ENCODE measurements around the gene FAM120A. TPM values are rescaled to one million over a fixed set of nuclear protein-coding genes. Genes with fewer than 3 reads are reported as not detected.

The FAM120A gene
- 59.3 and 59.6 TPM in 2 replicates for total RNA-seq
- long read RNA-seq, full-length matches to known transcripts = 5 of 42 reads
- long read RNA-seq, partial matches to known transcripts = 27 of 42 reads
- long read RNA-seq, other reads (novel, unspliced or antisense) = 10 of 42 reads

- Mint-ChIP-seq H3K4me1 (ENCODE audit: low read depth) (peaks cover 20% of the 10 kb centered on the region), H3K27ac (peak within 1 kb of the TSS; percentile 96), H3K36me3 (ENCODE audit: insufficient read depth) (peaks cover 12% of the 10 kb centered on the region), H3K27me3 (no peaks in the 10 kb centered on the region), H3K4me3 (ENCODE audit: low read depth) (peak within 1 kb of the TSS; percentile 93), H3K9me3 (ENCODE audit: low read depth) (no peaks in the 10 kb centered on the region)
- peak; percentile 56 for DNase-seq (ENCODE audit: low spot score, unreplicated experiment)
- no peak for TF ChIP-seq CTCF (IDR thresholded peaks at IDR 0.05; ENCODE audit: unreplicated experiment)
Observed at GRCh38 chr9:93450945-93451815, at the start of gene FAM120A. TSS of gene FAM120A (plus strand) at chr9:93451685. CDS start at chr9:93451916, 231 bp downstream.

- no peak overlapping the region for H3K4me3 Mint-ChIP-seq (ENCODE audit: low read depth)
- no peak for DNase-seq (ENCODE audit: low spot score, unreplicated experiment)
- TF ChIP-seq CTCF (IDR thresholded peaks at IDR 0.05; ENCODE audit: unreplicated experiment) = no peak
- H3K27ac Mint-ChIP-seq = no peak overlapping the region
- H3K27me3 Mint-ChIP-seq = peaks cover 8% of the 10 kb centered on the region
- H3K4me1 Mint-ChIP-seq (ENCODE audit: low read depth) = no peaks in the 10 kb centered on the region
- no peaks in the 10 kb centered on the region for H3K9me3 Mint-ChIP-seq (ENCODE audit: low read depth)
- H3K36me3 Mint-ChIP-seq (ENCODE audit: insufficient read depth) = no peaks in the 10 kb centered on the region
Observed at GRCh38 chr9:93406371-93406770, 45.1 kb upstream of the FAM120A start.

- Mint-ChIP-seq H3K9me3 (ENCODE audit: low read depth) (peaks cover 9% of the 10 kb centered on the region), H3K4me3 (ENCODE audit: low read depth) (no peak overlapping the region), H3K27me3 (peaks cover 4% of the 10 kb centered on the region), H3K27ac (no peak overlapping the region), H3K4me1 (ENCODE audit: low read depth) (no peaks in the 10 kb centered on the region), H3K36me3 (ENCODE audit: insufficient read depth) (no peaks in the 10 kb centered on the region)
- DNase-seq (ENCODE audit: low spot score, unreplicated experiment) = no peak
- no peak for TF ChIP-seq CTCF (IDR thresholded peaks at IDR 0.05; ENCODE audit: unreplicated experiment)
Observed at GRCh38 chr9:93413530-93413929, 38.0 kb upstream of the FAM120A start.

- no peak for TF ChIP-seq CTCF (IDR thresholded peaks at IDR 0.05; ENCODE audit: unreplicated experiment)
- no peak for DNase-seq (ENCODE audit: low spot score, unreplicated experiment)
- Mint-ChIP-seq H3K4me3 (ENCODE audit: low read depth) (no peak overlapping the region), H3K36me3 (ENCODE audit: insufficient read depth) (peaks cover 2% of the 10 kb centered on the region), H3K9me3 (ENCODE audit: low read depth) (peaks cover 9% of the 10 kb centered on the region), H3K27me3 (peaks cover 4% of the 10 kb centered on the region), H3K27ac (no peak overlapping the region), H3K4me1 (ENCODE audit: low read depth) (no peaks in the 10 kb centered on the region)
Observed at GRCh38 chr9:93415176-93415690, 36.3 kb upstream of the FAM120A start.

GRCh38 chr9:93416530-93417235 lies 34.8 kb upstream of the FAM120A start:
- Mint-ChIP-seq H3K9me3 (ENCODE audit: low read depth) (peaks cover 9% of the 10 kb centered on the region), H3K4me1 (ENCODE audit: low read depth) (no peaks in the 10 kb centered on the region), H3K27me3 (no peaks in the 10 kb centered on the region), H3K27ac (no peak overlapping the region), H3K36me3 (ENCODE audit: insufficient read depth) (peaks cover 2% of the 10 kb centered on the region), H3K4me3 (ENCODE audit: low read depth) (no peak overlapping the region)
- no peak for TF ChIP-seq CTCF (IDR thresholded peaks at IDR 0.05; ENCODE audit: unreplicated experiment)
- no peak for DNase-seq (ENCODE audit: low spot score, unreplicated experiment)

Measured in progenitor cell of endocrine pancreas (in vitro differentiated cells).